ENCODE measurements around the gene FCGR3B.
"Not testable (repeated sequence)": the region's sequence is repeated elsewhere in the genome, so short reads cannot be mapped to it uniquely, and the experiment has no call there.

Gene FCGR3B

GRCh38 chr1:161647507-161648360 is 16.8 kb upstream of the FCGR3B start:
- FAIRE-seq: peak; percentile 89
- DNase-seq (ENCODE audit: insufficient read length, low spot score): not testable (repeated sequence)

GRCh38 chr1:161644855-161645254 is 13.9 kb upstream of the FCGR3B start:
- not testable (repeated sequence) for DNase-seq (ENCODE audit: insufficient read length, low spot score)
- FAIRE-seq: peak; percentile 43
- TF ChIP-seq SPI1 (IDR thresholded peaks at IDR 0.05; ENCODE audit: low read depth, low read length): peak; percentile 56

- FAIRE-seq: peak; percentile 81
- DNase-seq (ENCODE audit: insufficient read length, low spot score): not testable (repeated sequence)
Measured at GRCh38 chr1:161643481-161644208, 12.7 kb upstream of the FCGR3B start.

- peak; percentile 51 for FAIRE-seq
- TF ChIP-seq SPI1 (IDR thresholded peaks at IDR 0.05; ENCODE audit: low read depth, low read length): 0 out of 2 replicates have a peak, but pooled peaks have one; percentile 5
- DNase-seq (ENCODE audit: insufficient read length, low spot score): not testable (repeated sequence)
Measured at GRCh38 chr1:161642697-161643096, 11.7 kb upstream of the FCGR3B start.

GRCh38 chr1:161639203-161639602 is 8.2 kb upstream of the FCGR3B start:
- not testable (repeated sequence) for FAIRE-seq; DNase-seq (ENCODE audit: insufficient read length, low spot score)

GRCh38 chr1:161638251-161638993 is 7.4 kb upstream of the FCGR3B start:
- FAIRE-seq: not testable (repeated sequence)

GRCh38 chr1:161636976-161637375 is 6.0 kb upstream of the FCGR3B start:
- peak; percentile 5 for FAIRE-seq
- DNase-seq (ENCODE audit: insufficient read length, low spot score): not testable (repeated sequence)

More at GRCh38 chr1:161638251-161638993, 7.4 kb upstream of the FCGR3B start:
- not testable (repeated sequence) for DNase-seq (ENCODE audit: insufficient read length, low spot score)

- DNase-seq (ENCODE audit: insufficient read length, low spot score): not testable (repeated sequence)
Measured at GRCh38 chr1:161636189-161636782, 5.3 kb upstream of the FCGR3B start.

GRCh38 chr1:161634993-161635392 is 4.0 kb upstream of the FCGR3B start:
- not testable (repeated sequence) for FAIRE-seq

More at GRCh38 chr1:161636189-161636782, 5.3 kb upstream of the FCGR3B start:
- FAIRE-seq: peak; percentile 89

GRCh38 chr1:161630128-161630742 is 741 bp downstream of the FCGR3B start:
- not testable (repeated sequence) for FAIRE-seq

More at GRCh38 chr1:161634993-161635392, 4.0 kb upstream of the FCGR3B start:
- DNase-seq (ENCODE audit: insufficient read length, low spot score): not testable (repeated sequence)

GRCh38 chr1:161626445-161627146 is 4.4 kb downstream of the FCGR3B start:
- peak; percentile 81 for FAIRE-seq
- DNase-seq (ENCODE audit: insufficient read length, low spot score): not testable (repeated sequence)

More at GRCh38 chr1:161630128-161630742, 741 bp downstream of the FCGR3B start:
- DNase-seq (ENCODE audit: insufficient read length, low spot score): not testable (repeated sequence)

- FAIRE-seq; DNase-seq (ENCODE audit: insufficient read length, low spot score): not testable (repeated sequence)
Measured at GRCh38 chr1:161624605-161625004, 6.4 kb downstream of the FCGR3B start.

GRCh38 chr1:161623401-161624051 is 7.5 kb downstream of the FCGR3B start:
- DNase-seq (ENCODE audit: insufficient read length, low spot score): not testable (repeated sequence)
- FAIRE-seq: peak; percentile 91

GRCh38 chr1:161622054-161622453 is 8.9 kb downstream of the FCGR3B start:
- DNase-seq (ENCODE audit: insufficient read length, low spot score); FAIRE-seq: not testable (repeated sequence)

- not testable (repeated sequence) for DNase-seq (ENCODE audit: insufficient read length, low spot score)
- FAIRE-seq: peak; percentile 74
Measured at GRCh38 chr1:161621181-161622000, 9.6 kb downstream of the FCGR3B start.

- not testable (repeated sequence) for FAIRE-seq; DNase-seq (ENCODE audit: insufficient read length, low spot score)
Measured at GRCh38 chr1:161620399-161620798, 10.6 kb downstream of the FCGR3B start.

Data from GM12891 (cell line).